Measurements from ENCODE around the gene ZNF337. TPM values are rescaled to one million over a fixed set of nuclear protein-coding genes. Genes with fewer than 3 reads are reported as not detected.

The ZNF337 gene
- total and polyA plus RNA-seq, 10 of the 15 experiments (the other 5 are each of a cell fraction or from before 2014, with no cell fraction given): 0.60 to 16.8 (median 9.1) TPM

GRCh38 chr20:25690427-25690826 lies 6.2 kb downstream of the ZNF337 start:
- Histone ChIP-seq H4K20me1 (ENCODE audit: control insufficient read depth, insufficient read depth) (no peaks in the 10 kb centered on the region), H3K79me2 (ENCODE audit: control insufficient read depth, insufficient read depth, low read length) (peaks cover 7% of the 10 kb centered on the region), H3K36me3 (ENCODE audit: control insufficient read depth in 2 of 2, insufficient read depth in 2 of 2, low read length in 1 of 2) (no peaks in the 10 kb centered on the region; a peak in 1 of 4 replicates), H3K4me1 (ENCODE audit: control insufficient read depth, insufficient read depth, low read length) (peaks cover 22% of the 10 kb centered on the region), H3K27ac (ENCODE audit: control insufficient read depth, insufficient read depth) (no peak overlapping the region), H3K4me2 (ENCODE audit: control insufficient read depth, insufficient read depth) (no peak overlapping the region), H2AFZ (ENCODE audit: control insufficient read depth, low read depth, low read length) (no peak overlapping the region), H3K9ac (ENCODE audit: control insufficient read depth, insufficient read depth, low read length) (no peak overlapping the region), H3K9me3 (replicated peaks; ENCODE audit: control insufficient read depth, insufficient read depth, low read length) (no peaks in the 10 kb centered on the region), H3K4me3 (no peak overlapping the region), H3K27me3 (replicated peaks in 1 of 2; ENCODE audit: control insufficient read depth in 2 of 2, insufficient read depth in 2 of 2, low read length in 1 of 2) (no peaks in the 10 kb centered on the region)
- ChIA-PET POLR2A (no interaction called here), CTCF (no interaction called here), RAD21 (ENCODE audit: unreplicated experiment) (interaction anchor here (0.7 kb wide), 1 partner anchor 13 kb away, joined by 4 read pairs; no protein-coding TSS in a partner anchor), SMC1A (ENCODE audit: uncharacterized antibody, unreplicated experiment) (no interaction called here)
- intact Hi-C loops (cut with micrococcal nuclease; ENCODE audit: unreplicated experiment) (no loop called here), in situ Hi-C loops (cut with MboI) (loop anchor here (10.0 kb wide), 1 partner anchor 276 kb away; no protein-coding TSS in a partner anchor)
- no peak for ATAC-seq
- DNase-seq (ENCODE audit: low read depth, low spot score): no peak
- no TSS peak for BruUV-seq (replicated peaks)
- FAIRE-seq: no peak
- no peak for TF ChIP-seq BCLAF1 (IDR thresholded peaks at IDR 0.05)
- no peak for TF ChIP-seq RFX5 (IDR thresholded peaks at IDR 0.05; ENCODE audit: low read depth, low read length)
- no peak for TF ChIP-seq ESRRA (IDR thresholded peaks at IDR 0.05; ENCODE audit: low read length)
